Measurements from ENCODE around the gene CEP126. TPM values are rescaled to one million over a fixed set of nuclear protein-coding genes. Genes with fewer than 3 reads are reported as not detected.

CEP126 gene
- total RNA-seq, 1 donor from 2014 or later, result 2.2 TPM

DNA sequence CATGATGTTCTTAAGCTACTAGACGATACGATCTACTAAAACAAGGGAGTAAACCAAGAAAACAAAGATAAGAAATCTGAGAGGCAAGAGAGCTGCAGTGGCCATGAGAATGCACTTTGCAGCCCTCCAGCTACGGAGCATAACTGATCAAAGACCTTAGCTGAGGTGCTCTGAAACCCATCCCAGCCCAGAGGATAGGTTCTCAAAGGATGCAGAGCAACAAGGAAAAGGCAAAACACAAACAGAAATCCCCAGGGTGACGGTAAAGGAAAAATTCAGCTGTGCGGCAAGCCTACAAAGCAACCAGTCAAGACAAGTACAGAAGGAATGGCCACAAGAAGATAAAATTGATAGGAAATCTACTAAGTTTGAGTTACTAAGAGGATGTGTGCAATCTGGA, 99.9 kb downstream of the CEP126 start:
- no peaks in the 10 kb centered on the region for H3K36me3 ChIP-seq
- H3K4me3 Mint-ChIP-seq, result no peak overlapping the region
- H3K27ac ChIP-seq, result no peak overlapping the region
- H3K4me3 ChIP-seq, result no peak overlapping the region
- H3F3A ChIP-seq (ENCODE audit: low read depth), result no peaks in the 10 kb centered on the region
- no peak overlapping the region for H3K9ac ChIP-seq
- no peak overlapping the region for H3K27ac Mint-ChIP-seq
- TF ChIP-seq EZH2phosphoT487 (IDR thresholded peaks at IDR 0.05) (no peak), EZH2 (IDR thresholded peaks at IDR 0.05) (no peak)
- TF ChIP-seq, protein P1, sequence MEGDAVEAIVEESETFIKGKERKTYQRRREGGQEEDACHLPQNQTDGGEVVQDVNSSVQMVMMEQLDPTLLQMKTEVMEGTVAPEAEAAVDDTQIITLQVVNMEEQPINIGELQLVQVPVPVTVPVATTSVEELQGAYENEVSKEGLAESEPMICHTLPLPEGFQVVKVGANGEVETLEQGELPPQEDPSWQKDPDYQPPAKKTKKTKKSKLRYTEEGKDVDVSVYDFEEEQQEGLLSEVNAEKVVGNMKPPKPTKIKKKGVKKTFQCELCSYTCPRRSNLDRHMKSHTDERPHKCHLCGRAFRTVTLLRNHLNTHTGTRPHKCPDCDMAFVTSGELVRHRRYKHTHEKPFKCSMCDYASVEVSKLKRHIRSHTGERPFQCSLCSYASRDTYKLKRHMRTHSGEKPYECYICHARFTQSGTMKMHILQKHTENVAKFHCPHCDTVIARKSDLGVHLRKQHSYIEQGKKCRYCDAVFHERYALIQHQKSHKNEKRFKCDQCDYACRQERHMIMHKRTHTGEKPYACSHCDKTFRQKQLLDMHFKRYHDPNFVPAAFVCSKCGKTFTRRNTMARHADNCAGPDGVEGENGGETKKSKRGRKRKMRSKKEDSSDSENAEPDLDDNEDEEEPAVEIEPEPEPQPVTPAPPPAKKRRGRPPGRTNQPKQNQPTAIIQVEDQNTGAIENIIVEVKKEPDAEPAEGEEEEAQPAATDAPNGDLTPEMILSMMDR (IDR thresholded peaks at IDR 0.05), result no peak
- no peaks in the 10 kb centered on the region for H3K4me1 ChIP-seq
- no peak overlapping the region for H3K4me2 ChIP-seq
- H3K27me3 Mint-ChIP-seq (ENCODE audit: insufficient read depth, low read depth), result peaks cover 3% of the 10 kb centered on the region
- H4K20me1 ChIP-seq (ENCODE audit: low read depth), result no peaks in the 10 kb centered on the region
- H3K9me3 ChIP-seq (ENCODE audit: low read depth), result no peaks in the 10 kb centered on the region
- no peaks in the 10 kb centered on the region for H3K79me2 ChIP-seq (ENCODE audit: low read depth)
- no peak overlapping the region for H2AFZ ChIP-seq (replicated peaks)
- H3K27me3 ChIP-seq, result no peaks in the 10 kb centered on the region
- no peaks in the 10 kb centered on the region for H3K9me3 Mint-ChIP-seq
- DNase-seq (ENCODE audit: low spot score), result no peak
- no peaks in the 10 kb centered on the region for H3K36me3 Mint-ChIP-seq
- H3K4me1 Mint-ChIP-seq, result no peaks in the 10 kb centered on the region

DNA sequence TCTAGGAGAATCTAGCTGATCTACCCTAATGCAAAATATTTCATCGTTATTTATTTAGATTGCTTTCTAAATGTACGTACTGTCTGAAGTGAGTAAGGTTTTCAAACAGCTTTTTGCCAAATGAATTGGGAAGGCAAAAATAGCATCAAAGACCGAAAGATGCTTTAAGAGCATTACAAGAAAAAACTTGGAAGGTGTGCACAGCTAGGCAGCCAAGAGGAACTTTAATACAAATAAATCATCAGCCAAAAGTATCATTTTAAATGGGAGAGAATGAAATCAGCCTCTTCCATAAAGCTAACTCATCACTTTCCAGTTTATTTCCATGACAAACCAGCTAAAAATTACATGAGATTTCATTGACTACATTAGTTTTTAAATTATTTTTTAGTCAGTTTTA, 102.2 kb downstream of the CEP126 start:
- Mint-ChIP-seq H3K9me3 (no peaks in the 10 kb centered on the region), H3K4me3 (no peak overlapping the region), H3K27ac (no peak overlapping the region), H3K36me3 (no peaks in the 10 kb centered on the region), H3K4me1 (no peaks in the 10 kb centered on the region), H3K27me3 (ENCODE audit: insufficient read depth, low read depth) (no peaks in the 10 kb centered on the region)
- Histone ChIP-seq H3K4me2 (no peak overlapping the region), H3K9me3 (ENCODE audit: low read depth) (no peaks in the 10 kb centered on the region), H2AFZ (replicated peaks) (no peak overlapping the region), H3K79me2 (ENCODE audit: low read depth) (no peaks in the 10 kb centered on the region), H3K9ac (no peak overlapping the region), H3K36me3 (no peaks in the 10 kb centered on the region), H3K27ac (no peak overlapping the region), H3K4me3 (no peak overlapping the region), H3K4me1 (no peaks in the 10 kb centered on the region), H3F3A (ENCODE audit: low read depth) (no peaks in the 10 kb centered on the region), H3K27me3 (no peaks in the 10 kb centered on the region), H4K20me1 (ENCODE audit: low read depth) (no peaks in the 10 kb centered on the region)
- TF ChIP-seq EZH2phosphoT487 (IDR thresholded peaks at IDR 0.05) (no peak), EZH2 (IDR thresholded peaks at IDR 0.05) (no peak)
- TF ChIP-seq, protein P1 (IDR thresholded peaks at IDR 0.05), result no peak
- no peak for DNase-seq (ENCODE audit: low spot score)

DNA sequence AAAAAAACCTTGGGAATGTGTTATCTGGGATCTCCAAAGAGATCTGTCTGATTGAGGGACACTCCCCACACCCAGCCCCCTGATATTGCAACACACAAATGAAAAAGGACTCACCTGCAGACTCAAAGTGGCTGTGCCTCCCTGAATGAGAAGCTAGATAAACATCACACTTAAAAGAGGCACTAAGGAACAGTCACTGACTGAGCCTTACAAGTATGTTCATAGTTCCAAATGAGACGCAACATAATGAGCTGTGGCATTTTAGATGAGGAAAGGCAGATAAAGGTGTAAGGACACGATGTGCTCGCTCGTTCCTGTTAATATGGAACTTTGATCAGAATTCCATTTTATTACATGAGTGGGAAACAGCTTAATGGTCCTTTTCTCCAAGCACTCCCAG, 111.4 kb downstream of the CEP126 start:
- H3K27me3 Mint-ChIP-seq (ENCODE audit: insufficient read depth, low read depth), result no peaks in the 10 kb centered on the region
- H3K36me3 Mint-ChIP-seq, result no peaks in the 10 kb centered on the region
- no peaks in the 10 kb centered on the region for H3K9me3 Mint-ChIP-seq
- H3K4me3 Mint-ChIP-seq, result no peak overlapping the region
- no peak overlapping the region for H3K27ac Mint-ChIP-seq
- H3K4me2 ChIP-seq, result no peak overlapping the region
- no peaks in the 10 kb centered on the region for H3K4me1 ChIP-seq
- DNase-seq (ENCODE audit: low spot score), result no peak
- no peaks in the 10 kb centered on the region for H3K9me3 ChIP-seq (ENCODE audit: low read depth)
- no peak overlapping the region for H3K4me3 ChIP-seq
- no peak overlapping the region for H2AFZ ChIP-seq (replicated peaks)
- TF ChIP-seq EZH2phosphoT487 (IDR thresholded peaks at IDR 0.05) (no peak), EZH2 (IDR thresholded peaks at IDR 0.05) (no peak)
- TF ChIP-seq, protein P1 (IDR thresholded peaks at IDR 0.05), result no peak
- H3K27me3 ChIP-seq, result no peaks in the 10 kb centered on the region
- H3K9ac ChIP-seq, result no peak overlapping the region
- no peaks in the 10 kb centered on the region for H3K79me2 ChIP-seq (ENCODE audit: low read depth)
- no peak overlapping the region for H3K27ac ChIP-seq
- H3K36me3 ChIP-seq, result no peaks in the 10 kb centered on the region
- H3K4me1 Mint-ChIP-seq, result no peaks in the 10 kb centered on the region
- H3F3A ChIP-seq (ENCODE audit: low read depth), result no peaks in the 10 kb centered on the region
- H4K20me1 ChIP-seq (ENCODE audit: low read depth), result no peaks in the 10 kb centered on the region

All from neural progenitor cell (in vitro differentiated cells).